NCI-H2227 (cell line): ENCODE measurements around the gene PDIA6.
"Not testable (repeated sequence)": the region's sequence is repeated elsewhere in the genome, so short reads cannot be mapped to it uniquely, and the experiment has no call there.

ENCODE experiments used
- DNase-seq: peaks from one replicate; lab custom pipeline; 2025; ENCODE audit not compliant: unreplicated experiment; lab: John Stamatoyannopoulos, UW

The PDIA6 gene

GRCh38 chr2:10811517-10811916 is 1.1 kb downstream of the PDIA6 start:
- DNase-seq, result no peak

DNA sequence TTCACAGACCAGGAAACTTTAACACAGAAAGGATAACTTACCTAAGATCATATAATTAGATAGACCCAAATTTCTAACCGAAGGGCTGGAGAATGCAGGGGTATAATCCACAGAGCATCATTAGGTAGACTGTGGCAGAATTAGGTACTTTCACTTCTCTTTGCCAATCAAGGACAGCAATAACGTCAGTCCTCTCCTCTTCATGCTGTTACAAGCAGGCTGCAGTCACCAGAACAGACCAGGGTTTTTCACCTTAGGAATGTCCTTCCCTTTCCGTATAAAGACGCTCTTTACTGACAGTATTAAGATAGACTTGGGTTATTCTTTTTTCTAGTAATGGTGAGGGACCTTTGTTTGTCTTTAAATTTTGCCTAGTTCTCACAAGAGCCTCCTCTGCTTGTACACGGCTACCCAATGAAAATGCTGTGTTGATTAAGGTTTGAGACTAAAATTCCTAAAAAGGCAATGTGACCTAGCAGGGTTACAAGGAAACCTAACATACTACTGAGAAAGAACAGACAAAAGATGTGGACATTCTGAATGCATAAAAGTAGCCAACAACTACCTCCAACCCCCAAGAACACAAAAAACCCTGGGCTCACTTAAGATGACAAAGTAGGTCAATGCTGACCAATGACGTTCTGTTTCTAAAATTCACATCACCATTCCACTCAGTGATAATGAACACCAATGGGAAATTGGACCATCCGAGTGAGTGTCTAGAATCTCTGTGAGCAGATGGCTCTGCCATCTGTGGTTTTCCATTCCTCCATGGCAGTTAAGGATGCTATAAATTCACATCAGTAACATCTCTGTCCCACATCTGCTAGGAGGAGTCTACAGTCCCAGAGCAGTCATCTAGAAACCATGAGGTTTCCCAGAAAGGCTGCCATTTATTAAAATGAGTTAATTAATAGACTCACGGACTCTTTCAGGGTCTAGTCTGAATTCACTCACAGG is 2.1 kb downstream of the PDIA6 start:
- DNase-seq, result peak; percentile 24

DNA sequence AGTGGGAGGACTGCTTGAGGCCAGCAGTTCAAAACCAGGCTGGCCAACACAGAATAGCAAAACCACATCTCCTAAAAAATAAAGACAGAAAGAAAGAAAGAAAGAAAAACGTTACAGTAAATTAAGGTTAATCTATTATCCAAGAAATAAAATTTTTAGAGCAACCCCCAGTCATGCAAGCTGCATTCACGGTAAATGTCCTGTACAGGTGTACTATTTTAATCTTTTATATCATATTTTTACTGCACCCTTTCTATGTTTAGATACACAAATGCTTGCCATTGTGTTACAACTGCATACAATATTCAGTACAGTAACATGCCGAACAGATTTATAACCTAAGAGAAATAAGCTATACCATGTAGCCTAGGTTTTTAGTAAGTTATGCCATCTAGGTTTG is 6.0 kb downstream of the PDIA6 start:
- DNase-seq, result no peak

DNA sequence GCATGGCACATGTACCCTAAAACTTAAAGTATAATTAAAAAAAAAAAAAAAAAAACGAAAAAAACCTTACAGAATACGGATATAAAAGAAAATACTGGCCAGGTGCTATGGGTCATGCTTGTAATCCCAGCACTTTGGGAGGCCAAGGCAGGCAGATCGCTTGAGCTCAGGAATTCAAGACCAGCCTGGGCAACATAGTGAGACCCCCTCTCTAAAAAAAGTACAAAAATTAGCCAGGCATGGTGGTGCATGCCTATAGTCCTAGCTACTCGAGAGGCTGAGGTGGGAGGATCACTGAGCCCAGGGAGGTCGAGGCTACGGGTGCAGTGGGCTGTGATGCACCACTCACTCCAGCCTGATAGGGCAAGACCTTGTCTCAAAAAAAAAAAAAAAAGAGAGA is 6.6 kb downstream of the PDIA6 start:
- not testable (repeated sequence) for DNase-seq

DNA sequence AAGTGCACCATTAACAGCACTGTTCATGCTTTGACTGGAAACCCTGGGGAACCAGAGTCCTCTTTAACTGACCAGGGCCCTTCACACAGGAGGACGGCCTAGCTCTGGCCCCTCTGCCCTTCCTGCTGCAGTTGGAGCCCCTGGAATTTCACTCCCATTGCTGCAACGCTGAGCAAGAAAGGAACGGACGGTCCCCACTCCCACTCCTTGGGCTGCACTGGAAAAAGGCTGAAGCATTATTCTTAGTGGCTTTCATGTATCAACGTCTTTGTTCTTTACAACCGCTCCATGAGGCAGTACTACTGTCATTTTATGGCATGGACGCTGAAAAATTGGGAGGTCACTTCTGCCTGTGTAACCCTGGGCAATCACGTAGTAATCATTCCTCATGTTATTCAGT is 9.9 kb downstream of the PDIA6 start:
- DNase-seq, result no peak

- DNase-seq, result no peak
Measured at GRCh38 chr2:10800163-10800562, 12.4 kb downstream of the PDIA6 start.

DNA sequence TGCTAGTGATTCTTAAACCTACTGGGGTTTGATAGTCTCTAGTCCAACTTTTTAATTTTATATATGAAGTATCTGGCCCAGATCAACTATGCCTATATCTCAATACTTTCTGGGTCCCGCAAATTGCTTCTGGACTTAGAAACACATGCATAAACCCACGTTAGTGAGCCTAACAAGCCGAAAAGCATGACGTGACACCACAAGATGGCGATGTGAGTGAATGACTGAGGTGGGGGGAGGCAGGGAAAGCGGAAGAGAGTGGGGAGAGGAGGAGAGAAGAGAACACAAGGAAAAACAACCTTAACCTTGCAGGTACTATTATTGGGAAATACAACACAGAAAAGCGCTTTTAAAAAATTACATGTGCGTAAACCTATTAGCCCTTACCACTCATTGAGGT is 13.8 kb downstream of the PDIA6 start:
- no peak for DNase-seq

- DNase-seq, result no peak
Measured at GRCh38 chr2:10796703-10797102, 15.9 kb downstream of the PDIA6 start.

- DNase-seq, result no peak
Measured at GRCh38 chr2:10795508-10796046, 17.0 kb downstream of the PDIA6 start.

- DNase-seq, result no peak
Measured at GRCh38 chr2:10794876-10795275, 17.7 kb downstream of the PDIA6 start.

- DNase-seq, result no peak
Measured at GRCh38 chr2:10793816-10794215, 18.8 kb downstream of the PDIA6 start.

DNA sequence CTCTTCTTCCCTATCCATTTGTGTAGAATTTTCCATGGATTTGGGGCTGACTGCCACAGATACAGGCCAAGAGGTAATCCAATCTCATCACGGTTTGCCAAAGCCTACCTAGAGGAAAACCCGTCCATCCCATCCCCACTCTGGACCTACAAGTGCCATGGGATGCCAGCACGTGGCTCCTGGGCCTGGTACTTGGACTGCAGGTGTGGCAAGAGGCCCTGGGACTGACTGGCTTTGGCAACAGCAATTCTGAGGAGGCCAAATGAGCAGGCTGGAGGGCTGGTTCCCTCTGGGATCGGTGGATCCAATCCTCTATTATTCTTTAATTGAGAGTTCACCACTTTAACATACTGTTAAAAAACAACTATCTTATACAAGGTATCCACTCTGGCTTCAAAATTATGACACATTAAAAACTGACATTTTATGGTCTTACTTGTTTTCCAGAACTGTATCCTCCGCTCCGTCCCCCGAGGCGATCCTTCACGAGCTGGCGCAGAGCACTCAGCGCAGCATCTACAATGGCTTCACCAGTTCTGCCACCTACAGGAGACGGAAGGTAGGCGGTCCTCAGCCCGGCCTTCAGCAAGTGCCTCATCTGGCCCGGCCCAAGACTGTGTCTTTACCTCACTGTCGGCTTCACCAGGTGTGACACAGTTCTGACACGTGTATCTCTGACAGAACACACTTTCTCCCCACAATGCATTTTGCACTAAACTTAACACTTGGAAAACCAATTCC is 19.8 kb downstream of the PDIA6 start:
- DNase-seq, result no peak

DNA sequence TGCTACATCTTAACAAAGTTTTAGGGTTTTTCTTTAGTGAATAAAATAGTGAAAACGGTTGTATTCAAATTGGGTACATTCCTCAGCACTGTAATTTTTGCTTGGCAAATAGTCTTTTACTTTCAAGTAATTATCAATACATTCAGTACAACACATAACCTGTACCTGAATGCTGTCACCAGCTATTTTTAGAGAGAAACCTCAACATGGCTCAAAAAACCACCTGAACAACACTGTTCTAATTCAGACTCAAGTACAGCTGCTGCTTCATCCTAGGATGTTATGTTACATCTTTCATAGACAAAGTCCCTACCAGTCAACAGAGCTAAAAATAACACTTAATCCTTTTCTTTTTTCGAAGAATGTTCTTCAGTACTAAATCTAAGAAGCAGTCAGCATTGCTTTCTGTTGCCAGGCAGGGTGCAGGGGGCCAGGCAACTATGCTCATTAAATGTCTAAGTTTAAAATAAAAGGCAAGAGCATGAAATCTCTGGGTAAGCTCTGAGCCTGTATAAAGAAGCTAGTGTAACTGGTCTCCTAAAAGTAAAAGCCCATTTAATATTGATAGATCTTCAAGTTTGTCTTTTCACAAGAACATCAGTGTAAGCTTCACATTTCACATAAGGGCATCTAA is 20.5 kb downstream of the PDIA6 start:
- DNase-seq, result no peak

DNA sequence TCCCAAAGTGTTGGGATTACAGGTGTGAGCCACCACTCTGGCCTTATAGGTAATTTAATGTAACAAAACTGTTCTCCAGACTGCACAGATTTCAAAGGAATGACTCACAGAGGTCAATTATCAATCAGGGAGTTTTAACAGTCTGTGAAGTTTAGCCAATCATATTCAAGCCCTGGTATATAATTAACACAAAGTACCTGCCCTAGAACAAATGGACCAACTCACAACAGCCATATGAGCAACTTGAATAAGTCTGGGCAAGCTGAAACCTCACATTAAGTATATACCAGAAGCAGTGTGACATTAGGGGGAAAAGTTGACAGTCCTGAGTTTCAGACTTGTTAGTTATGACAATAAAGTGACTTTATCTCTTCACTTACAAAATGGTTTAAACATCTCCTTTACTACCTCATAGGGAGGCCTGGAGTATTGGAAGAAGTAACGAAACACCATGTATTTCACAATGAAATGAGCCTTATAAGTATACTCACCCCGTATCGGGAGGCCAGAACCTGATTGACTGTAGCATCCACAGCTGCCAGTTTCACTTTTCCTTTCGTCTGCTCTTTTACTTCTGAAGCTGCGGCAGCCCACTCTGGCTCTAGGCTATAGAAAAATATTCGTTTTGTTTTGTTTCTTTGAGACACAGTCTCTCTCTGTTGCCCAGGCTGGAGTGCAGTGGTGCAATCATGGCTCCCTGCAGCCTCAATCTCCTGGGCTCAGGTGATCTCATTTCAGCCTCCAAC is 22.2 kb downstream of the PDIA6 start:
- DNase-seq, result no peak

- no peak for DNase-seq
Measured at GRCh38 chr2:10788855-10789254, 23.7 kb downstream of the PDIA6 start.

- no peak for DNase-seq
Measured at GRCh38 chr2:10787176-10787968, 25.2 kb downstream of the PDIA6 start.

- DNase-seq, result no peak
Measured at GRCh38 chr2:10786240-10786982, 26.2 kb downstream of the PDIA6 start.

- no peak for DNase-seq
Measured at GRCh38 chr2:10785260-10785659, 27.3 kb downstream of the PDIA6 start.

DNA sequence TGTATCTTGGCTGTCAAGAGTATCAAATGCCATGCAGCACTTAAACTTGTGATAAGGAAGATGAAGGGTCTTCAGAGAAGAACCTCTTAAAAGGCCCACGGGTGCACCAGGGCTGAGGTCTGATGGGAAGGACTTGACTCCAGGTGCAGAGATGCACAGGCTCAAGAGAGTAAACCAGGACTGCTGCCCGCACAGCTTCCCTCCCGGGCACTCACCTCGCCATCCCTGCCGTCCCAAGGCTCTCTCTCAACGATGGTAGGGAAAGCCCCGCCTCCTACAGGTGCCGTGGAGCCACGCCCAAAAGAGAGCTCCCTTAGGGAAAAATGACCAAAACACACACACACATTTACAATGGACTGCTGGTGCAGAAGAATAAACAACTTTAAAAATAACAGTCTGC is 27.9 kb downstream of the PDIA6 start:
- no peak for DNase-seq
